GM18517 (cell line): ENCODE measurements around the gene DYSF.

Source experiments
- ATAC-seq: cut with Tn5 transposase; IDR thresholded peaks from one replicate; pipeline ENCODE4 v1.9.1; 2021; ENCODE audit warnings: mild to moderate bottlenecking, moderate library complexity; ENCODE audit not compliant: unreplicated experiment

DYSF gene

DNA sequence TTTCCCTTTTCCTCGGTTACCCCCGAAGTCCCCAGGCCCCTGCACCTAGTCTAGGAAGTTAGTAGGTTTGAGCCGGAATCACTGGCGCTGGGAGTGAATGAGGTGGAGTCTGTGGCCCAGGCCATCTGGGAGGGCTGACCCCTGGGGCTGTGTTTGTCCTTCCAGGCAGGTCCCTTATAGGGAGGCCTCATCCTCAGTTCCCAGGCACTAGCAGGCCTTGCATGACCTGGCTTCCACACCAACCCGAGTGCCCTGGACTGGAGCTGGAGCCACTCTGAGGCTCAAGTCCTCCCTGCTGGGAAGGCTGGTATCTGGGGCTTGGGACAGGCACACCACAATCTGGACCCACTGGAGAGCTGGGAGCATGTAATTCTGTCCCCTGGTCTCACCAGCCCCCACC, 111.0 kb downstream of the DYSF start:
- ATAC-seq: no peak

DNA sequence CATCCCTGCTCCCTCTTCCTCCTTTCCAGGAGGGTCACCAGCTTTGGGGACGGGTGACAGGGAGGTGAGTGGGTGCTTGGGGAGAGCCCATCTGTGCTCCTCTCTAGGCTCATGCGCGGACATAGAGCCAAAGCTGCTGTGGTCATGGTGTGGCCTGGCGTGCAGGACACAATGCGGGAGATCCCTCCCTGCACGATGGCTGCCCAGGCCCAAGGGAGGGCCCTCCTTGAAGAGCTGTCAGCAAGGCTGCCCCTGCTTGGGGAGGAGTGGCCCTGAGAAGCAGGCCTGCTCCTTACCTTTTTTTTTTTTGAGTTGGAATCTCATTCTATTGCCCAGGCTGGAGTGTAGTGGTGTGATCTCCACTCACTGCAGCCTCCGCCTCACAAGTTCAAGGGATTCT, 111.4 kb downstream of the DYSF start:
- ATAC-seq: no peak

DNA sequence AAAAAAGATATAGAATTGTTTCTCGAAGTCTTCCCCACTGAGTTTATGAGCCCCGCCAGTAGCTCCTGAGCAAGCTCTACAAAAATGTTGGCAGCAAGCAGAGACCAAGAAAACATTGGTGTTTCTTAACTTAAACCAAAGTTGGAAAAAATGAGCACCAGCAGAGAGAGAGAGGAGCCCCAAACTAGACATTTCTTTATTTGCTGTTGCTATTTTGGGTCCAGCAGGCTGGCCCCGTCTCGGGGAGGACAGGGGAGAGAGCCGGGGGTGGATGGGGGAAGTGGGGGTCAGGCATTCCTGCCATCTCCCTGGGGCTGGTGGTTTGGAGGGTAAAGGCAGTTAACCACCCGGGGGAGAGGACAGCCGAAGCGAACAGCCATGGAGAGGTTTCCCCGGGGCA, 113.0 kb downstream of the DYSF start:
- no peak for ATAC-seq

DNA sequence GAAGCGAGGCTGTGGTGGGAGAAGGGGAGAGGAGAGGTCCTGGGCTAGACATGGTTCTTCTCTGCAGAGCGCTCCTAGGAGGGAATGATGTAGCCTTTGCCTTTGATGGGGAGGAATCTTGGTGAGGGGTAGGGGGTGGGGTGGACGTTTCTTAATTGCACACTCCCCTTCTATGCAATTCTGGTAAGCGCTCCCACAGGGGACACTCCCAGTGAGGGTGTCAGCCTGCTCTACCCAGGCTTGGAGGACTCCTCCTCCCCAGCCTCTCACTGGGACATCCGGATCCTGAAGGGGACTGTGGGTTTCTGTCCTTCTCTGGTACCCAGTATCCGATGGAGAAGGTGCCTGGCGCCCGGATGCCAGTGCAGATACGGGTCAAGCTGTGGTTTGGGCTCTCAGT, 114.3 kb downstream of the DYSF start:
- ATAC-seq: no peak

DNA sequence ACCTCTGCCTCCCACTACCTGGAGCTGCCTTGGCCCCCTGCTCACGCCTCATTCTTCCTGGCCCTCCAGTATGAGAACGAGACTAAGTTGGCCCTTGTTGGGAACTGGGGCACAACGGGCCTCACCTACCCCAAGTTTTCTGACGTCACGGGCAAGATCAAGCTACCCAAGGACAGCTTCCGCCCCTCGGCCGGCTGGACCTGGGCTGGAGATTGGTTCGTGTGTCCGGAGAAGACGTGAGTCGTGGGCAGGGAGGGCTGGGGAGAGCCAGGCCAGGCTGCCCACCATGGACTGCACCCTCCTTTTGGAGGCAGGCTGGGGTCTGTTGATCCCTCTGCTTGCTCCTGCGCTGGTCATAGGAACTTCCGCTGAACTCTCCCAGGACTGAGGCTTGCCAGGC, 114.7 kb downstream of the DYSF start:
- no peak for ATAC-seq

DNA sequence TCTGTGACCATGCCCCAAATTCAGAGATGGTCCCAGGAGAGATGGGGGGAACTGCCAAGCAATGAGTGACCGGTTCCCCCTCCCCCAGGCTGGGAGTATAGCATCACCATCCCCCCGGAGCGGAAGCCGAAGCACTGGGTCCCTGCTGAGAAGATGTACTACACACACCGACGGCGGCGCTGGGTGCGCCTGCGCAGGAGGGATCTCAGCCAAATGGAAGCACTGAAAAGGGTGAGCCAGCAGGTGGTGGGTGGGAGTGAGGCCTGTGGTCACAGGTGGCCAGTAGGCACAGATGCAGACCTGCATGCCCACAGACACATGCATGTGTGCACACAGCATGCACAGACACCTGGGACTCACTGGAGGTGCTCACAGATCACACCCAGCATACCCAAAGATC, 117.2 kb downstream of the DYSF start:
- ATAC-seq: no peak

DNA sequence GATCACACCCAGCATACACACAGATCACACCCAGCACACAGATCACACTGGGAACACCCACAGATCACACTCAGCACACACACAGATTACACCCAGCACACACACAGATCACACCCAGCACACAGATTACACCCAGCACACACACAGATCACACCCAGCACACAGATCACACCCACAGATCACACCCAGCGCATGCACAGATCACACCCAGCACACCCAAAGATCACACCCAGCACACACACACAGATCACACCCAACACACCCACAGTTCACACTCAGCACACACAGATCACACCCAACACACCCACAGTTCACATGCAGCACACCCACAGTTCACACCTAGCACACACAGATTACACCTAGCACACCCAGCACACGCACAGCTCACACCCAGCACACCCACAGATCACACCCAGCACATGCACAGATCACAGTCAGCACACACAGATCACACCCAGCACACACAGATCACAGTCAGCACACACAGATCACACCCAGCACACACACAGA, 117.6 kb downstream of the DYSF start:
- no peak for ATAC-seq

DNA sequence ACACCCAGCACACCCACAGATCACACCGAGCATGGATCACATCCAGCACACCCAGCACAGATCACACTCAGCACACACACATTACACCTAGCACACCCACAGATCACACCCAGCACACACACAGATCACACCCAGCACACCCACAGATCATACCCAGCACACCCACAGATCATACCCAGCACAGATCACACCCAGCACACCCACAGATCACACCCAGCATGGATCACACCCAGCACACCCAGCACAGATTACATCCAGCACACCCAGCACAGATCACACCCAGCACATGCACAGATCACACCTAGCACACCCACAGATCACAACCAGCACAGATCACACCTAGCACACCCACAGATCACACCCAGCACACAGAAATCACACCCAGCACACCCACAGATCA, 118.6 kb downstream of the DYSF start:
- no peak for ATAC-seq

DNA sequence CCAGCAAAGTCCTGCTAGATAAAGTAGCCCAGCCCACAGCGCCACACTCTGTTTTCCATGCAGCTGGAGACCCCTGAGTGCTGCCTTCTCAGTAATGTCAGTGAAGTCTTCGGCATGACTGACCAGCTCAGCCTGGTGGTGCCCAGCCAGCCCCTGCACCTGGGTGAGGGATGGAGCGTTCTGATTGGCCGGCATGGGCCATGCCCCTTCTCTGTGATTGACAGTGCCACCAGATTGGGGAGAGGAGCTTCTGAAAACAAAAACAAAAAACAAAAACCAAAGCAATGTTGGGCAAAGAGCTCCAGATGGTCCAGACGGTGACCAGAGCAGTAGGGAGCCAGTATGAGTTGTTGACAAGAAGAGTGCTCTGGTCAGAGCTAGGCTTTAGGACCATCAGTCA, 122.6 kb downstream of the DYSF start:
- no peak for ATAC-seq

DNA sequence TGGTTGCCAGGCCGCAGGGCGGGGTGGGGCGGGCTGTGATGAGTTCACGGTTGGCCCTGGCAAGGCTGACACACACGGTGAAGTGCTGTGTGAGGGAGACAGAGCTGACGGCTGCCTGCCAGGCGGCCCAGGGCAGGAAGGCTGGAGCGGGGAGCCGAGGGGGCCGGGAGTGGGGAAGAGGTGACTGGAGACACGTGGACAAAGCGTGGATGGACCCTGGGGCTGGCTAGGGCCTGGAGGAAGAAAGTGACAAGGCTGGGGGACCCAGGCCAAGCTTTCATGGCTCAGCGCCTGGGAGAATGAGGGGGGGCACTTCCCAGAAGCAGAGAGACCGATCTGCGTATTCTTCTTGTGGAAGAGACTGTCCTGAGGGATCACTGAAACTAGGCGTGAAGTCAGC, 123.2 kb downstream of the DYSF start:
- ATAC-seq: no peak

DNA sequence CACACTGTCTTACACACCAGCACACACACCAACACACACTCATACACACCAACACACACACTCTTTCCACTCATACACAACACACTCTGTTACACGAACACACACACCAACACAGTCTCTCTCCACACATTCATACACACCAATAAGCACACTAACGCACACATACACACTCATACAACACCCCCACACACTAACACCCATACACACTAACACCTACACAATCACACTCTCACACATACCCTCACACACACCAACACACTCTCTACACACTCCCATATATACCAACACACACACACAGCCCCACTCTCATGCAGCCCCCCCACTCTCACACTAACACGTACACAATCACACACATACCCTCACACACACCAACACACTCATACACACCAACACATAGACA, 123.8 kb downstream of the DYSF start:
- ATAC-seq: no peak

DNA sequence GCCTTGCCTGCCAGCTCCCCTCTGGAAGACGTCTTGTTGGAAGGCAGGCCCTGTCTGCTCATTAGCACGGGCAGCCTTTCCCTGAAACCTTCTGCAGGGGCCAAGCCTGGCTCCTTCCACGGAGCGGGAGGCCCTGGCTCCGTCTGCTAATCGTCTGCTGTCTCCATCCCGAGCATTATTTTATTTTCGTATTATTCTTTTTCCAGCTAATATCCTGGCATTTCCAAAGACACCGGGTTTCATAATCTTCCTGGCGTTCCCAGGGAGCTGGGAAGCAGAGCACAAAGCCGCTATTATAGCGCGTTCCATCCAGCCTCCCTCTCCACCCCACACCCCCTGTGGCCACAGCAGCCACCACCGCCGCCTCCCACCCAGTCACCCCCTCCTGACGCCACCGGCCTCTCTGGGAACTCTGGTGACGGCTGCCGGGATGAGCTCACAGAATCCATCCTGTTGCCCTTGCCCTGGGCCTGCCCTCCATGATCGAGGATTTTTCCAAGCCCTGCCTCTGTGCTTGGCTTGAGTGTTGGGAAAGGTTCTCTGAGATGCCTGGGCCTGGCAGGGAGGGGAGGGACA, 125.5 kb downstream of the DYSF start:
- no peak for ATAC-seq

DNA sequence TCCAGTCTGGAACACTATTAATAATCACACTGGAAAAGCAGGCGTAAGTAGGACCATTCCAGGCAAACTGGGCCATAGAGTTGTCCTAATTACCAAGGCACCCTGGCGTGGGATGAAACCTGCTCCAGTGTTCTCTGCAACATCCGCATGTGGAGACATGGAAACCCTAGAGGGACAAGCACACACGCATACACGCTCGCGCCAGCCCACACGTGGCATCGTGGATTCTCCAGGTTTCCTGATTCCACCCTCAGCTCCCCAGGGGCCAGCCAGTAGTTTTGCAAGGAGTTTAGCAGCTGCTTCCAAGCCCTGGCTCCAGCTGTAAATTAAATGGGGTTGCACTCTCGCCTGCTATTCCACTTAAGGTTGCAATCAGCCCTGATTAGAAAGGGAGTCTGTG, 127.7 kb downstream of the DYSF start:
- no peak for ATAC-seq

DNA sequence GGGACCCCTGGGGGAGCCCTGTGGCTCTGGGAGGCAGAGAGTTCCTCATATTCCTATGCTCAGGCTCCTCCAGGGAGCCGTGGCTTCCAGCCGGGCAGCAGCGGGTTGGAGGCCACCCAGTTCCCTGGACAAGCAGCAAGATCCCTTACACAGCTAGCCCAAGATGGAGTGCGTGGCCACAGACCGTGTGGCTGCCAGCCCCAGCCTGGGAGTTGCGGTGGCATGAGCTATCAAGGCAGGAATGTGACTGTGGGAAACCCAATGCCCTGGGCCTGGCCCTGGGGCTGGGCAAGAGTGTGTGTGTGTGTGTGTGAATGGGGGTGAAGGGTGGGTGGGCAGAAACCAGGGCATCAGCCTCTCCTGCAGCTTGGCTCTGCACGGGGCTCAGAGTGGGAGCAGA, 130.5 kb downstream of the DYSF start:
- ATAC-seq: no peak

DNA sequence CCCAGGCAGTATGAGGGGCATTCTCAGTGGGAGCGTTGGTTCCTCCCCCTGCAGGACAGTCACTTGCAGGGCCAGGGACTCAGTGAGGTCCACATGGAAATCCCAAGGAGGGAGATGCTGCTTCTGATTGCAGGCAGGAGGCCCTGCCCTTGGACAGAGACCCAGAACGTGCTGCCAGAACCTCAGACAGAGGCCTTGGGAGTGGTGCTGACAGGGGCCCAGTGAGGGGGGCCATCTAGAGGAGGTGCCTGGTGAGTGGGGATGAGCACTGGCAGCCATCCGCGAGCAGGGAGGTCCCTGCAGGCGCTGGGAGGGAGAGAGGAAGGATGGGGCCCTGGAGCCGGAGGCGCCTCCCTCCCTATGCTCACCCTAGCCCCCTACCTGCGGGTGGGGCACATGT, 133.1 kb downstream of the DYSF start:
- no peak for ATAC-seq

DNA sequence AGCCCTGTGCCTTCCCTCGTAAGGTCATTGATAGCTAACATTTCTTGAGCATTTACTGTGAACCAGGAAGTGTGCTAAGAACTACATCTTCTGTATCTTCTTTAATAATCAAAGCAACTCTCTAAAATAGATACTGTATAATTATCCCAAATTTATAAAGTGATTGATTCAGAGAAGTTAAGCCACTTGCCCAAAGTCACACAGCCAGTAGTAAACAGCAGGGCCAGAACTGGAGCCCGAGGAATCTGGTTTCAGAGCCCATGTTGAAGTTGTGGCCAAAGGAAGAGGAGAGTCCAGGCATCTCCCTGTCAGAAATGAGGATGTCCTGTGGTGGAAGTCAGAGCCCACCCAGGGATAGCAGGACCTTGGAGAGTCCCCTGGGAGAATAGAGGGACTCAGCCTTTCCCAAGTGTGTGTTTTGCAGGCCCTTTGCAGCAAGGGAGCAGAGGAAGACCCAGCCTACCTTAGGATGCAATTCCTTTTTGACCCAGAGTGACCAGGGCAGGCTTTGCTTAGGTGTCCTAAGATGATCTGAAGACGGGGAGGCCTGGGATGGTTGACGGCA, 134.2 kb downstream of the DYSF start:
- ATAC-seq: no peak

DNA sequence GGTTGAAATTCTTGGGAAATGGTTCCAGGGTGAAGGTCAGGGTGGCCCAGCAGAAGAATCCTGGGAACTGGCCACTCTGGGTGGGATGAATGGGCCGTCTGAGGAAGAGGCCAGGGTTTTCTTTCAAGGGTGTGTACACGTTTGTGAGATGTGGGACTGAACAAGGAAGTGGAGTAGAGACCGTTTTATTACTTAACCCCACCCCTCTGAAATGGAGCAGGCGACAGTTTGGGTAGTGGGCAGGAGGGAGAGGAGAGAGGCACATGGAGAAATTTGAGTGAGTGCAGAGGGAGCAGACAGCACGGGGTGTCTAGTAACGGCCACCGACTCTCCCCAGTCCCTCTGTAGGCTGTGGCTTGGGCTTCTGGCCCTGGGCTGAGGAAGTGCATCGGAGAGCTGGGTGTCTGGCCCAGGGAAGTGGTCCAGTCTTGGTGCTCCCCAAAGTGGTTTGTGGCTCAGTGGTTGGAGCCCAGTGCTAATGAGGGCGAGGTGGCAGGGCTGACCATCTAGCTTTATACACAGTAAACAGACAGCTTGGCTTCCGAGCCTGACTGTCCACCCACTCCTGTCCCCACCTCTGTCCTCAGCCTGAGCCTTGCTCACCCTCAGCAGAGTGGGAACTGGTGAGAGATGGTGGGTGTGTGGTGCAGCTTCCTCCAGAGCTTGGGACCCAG, 135.3 kb downstream of the DYSF start:
- no peak for ATAC-seq

DNA sequence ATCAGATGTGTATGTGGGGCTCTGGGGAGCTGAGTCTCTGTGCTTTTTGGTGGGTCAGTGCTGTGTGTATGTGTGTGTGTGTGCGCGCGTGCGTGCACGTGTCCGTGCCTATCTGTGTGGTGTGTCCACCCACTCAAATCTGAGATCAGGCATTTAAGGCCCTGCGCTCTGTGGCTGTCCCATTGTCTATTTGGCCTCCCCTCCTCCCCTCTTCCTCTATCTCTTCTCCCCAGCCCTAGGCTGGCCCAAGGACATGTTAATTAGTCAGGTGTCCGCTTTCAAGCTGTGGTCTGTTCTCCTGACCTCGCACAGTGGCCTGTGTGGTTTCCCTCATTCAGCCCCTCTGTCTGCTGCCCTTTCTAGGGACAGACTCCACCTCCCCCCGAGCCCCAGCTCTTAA, 136.4 kb downstream of the DYSF start:
- ATAC-seq: no peak

DNA sequence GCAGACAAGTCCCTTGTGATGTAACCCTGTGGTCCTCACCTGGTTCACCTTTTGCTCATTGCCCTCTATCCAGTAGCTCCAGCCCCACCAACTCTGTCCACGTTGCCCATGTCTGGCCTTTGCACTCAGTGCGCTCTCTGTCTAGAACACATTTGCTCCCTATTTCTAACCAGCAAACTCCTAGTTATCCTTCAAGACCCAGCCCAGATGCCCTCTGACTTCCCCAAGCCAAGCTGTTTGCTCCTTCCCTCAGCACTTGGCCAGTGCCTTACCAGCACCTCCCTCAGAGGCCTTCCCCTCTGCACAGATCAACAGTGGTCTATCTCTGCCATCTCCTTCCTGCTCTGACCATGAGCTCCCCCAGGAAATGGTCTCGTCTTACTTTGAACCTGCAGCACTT, 137.7 kb downstream of the DYSF start:
- ATAC-seq: no peak

DNA sequence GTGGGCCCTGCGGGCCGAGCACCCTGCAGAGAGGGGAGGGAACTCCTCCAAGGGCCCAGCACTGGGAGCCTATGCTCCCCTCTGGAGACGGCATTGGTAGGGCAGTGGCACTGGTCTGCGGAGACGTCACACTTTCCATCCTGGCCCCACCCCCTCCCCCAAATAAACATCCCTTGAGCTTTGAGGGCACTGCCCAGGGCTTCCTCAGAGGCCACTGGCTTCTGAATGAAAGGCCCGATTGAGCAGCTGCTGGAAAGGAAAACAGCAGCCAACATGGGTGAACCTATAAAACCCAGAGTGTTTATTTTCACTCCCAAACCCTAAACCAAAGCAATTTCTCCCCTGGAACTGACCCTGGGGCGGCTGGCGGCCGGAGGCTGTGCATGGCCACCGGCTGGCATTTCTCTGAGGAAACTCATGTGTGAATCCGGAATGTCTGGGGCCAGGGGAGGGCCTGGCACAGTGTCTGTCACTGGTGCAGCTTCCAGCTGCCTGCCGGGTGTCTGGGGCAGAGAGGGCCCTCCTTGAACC, 138.9 kb downstream of the DYSF start:
- no peak for ATAC-seq

DNA sequence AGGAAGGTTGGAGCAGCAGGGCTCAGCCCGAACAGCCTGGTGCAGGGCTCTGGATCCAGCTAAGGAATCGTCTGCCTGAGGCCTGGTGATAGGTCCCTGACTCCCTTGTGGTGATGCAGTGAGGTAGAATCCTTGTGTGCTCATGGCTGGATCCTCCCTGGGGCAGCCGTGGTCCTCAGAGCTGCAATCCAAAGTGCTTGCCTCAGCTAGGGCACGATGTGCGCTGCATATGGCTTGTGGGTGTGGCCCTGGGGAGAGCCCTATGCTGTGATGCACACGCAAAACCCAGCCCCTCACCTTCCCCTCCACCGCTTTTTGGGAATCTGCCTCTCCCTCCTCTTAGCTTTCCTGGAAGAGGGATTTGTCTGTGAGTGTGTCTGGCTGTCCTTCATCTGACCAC, 142.2 kb downstream of the DYSF start:
- ATAC-seq: no peak

DNA sequence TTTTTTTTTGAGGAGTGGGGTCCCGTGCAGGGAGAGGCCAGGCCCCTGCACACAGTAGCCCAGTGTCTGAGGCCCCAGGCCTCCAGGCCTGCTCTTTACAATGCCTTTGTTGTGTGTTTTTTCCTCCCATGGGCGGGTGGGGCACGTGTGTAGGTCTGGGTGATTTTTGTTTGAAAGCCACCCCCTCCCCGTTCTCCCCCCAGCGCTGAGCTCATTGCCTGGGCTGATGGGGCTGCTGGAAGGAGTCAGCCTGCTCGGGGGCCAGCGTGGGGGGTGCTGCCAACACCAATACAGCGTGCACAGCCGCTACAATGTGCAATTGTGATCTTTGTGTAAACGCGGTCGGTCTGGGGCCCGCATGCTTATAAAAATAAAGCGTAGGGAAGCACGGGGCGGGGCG, 142.7 kb downstream of the DYSF start:
- no peak for ATAC-seq
